HEK293 (cell line): ENCODE results near the gene SPATA2.

Experiments
- CTCF ChIA-PET: fragments of 350-600 bp; formaldehyde crosslinking; extraction: SDS; loops from one replicate; lab custom pipeline; 2021; ENCODE audit warnings: antibody characterized with exemption; lab: Yijun Ruan, JAX
- POLR2A ChIA-PET: fragments of 300-600 bp; formaldehyde crosslinking; extraction: SDS; loops from one replicate; lab custom pipeline; 2020; ENCODE audit warnings: antibody characterized with exemption, inconsistent platforms; lab: Yijun Ruan, JAX
- H3K27ac ChIP-seq: fragments of 200-500 bp; sonication (Bioruptor generic); 2 replicates; pipeline ENCODE4 v1.5.1; 2014; ENCODE audit warnings: low read depth, low read length, control low read depth, inconsistent platforms; ENCODE audit errors: extremely low read depth
- H3K36me3 ChIP-seq, 2 experiments: fragments of 200-500 bp in 1 of 2; sonication (Bioruptor generic) in 1 of 2; 1 replicate in 1 of 2; 2 replicates in 1 of 2; pipeline ENCODE4 v1.5.1; 2014 to 2017; ENCODE audit warnings: inconsistent platforms in 2 of 2, low read length in 2 of 2; ENCODE audit not compliant: control insufficient read depth in 2 of 2, insufficient read depth in 1 of 2
- H3K4me1 ChIP-seq: fragments of 200-500 bp; sonication (Bioruptor generic); 2 replicates; pipeline ENCODE4 v1.5.1; 2014; ENCODE audit warnings: mild to moderate bottlenecking, low read length, inconsistent platforms; ENCODE audit not compliant: control insufficient read depth, insufficient read depth
- H3K4me3 ChIP-seq: 2 replicates; pipeline ENCODE4 v1.5.1; 2011; ENCODE audit warnings: low read depth, mild to moderate bottlenecking, control low read depth, low read length, moderate library complexity
- H3K9me3 ChIP-seq: fragments of 200-500 bp; sonication (Bioruptor generic); 2 replicates; pipeline ENCODE4 v1.5.1; 2014; ENCODE audit warnings: low read depth, low read length, inconsistent platforms; ENCODE audit not compliant: control insufficient read depth, insufficient read depth
- FEZF1 ChIP-seq: fragments of 450-650 bp; formaldehyde crosslinking; IDR thresholded peaks from 2 replicates; pipeline ENCODE4 v1.5.1; 2016; ENCODE audit warnings: missing biosample characterization, missing genetic modification characterization
- HOXA7 ChIP-seq: sonication (generic); formaldehyde crosslinking; IDR thresholded peaks from 2 replicates; pipeline ENCODE4 v1.8.1; 2022; ENCODE audit warnings: missing genetic modification reagents, borderline replicate concordance
- PRDM1 ChIP-seq: fragments of 450-650 bp; formaldehyde crosslinking; IDR thresholded peaks from 2 replicates; pipeline ENCODE4; 2016; ENCODE audit warnings: missing biosample characterization, missing genetic modification characterization
- REPIN1 ChIP-seq: fragments of 450-650 bp; formaldehyde crosslinking; IDR thresholded peaks from 2 replicates; pipeline ENCODE4 v1.5.1; 2017; ENCODE audit warnings: missing biosample characterization, missing genetic modification characterization, low read depth
- YY1 ChIP-seq: fragments of 450-650 bp; formaldehyde crosslinking; IDR thresholded peaks from 2 replicates; pipeline ENCODE4 v1.5.1; 2018; ENCODE audit warnings: missing biosample characterization, missing genetic modification characterization
- ZBTB1 ChIP-seq: fragments of 450-650 bp; formaldehyde crosslinking; IDR thresholded peaks from 2 replicates; pipeline ENCODE4 v1.5.1; 2016; ENCODE audit warnings: missing biosample characterization, missing genetic modification characterization
- ZNF132 ChIP-seq: fragments of 450-650 bp; formaldehyde crosslinking; IDR thresholded peaks from 2 replicates; pipeline ENCODE4 v1.5.1; 2017; ENCODE audit warnings: missing biosample characterization, missing genetic modification characterization, borderline replicate concordance
- ZNF157 ChIP-seq: fragments of 450-650 bp; formaldehyde crosslinking; IDR thresholded peaks from 2 replicates; pipeline ENCODE4 v1.5.1; 2016; ENCODE audit warnings: missing biosample characterization, missing genetic modification characterization
- ZNF24 ChIP-seq: fragments of 450-650 bp; formaldehyde crosslinking; IDR thresholded peaks from 2 replicates; pipeline ENCODE4 v1.5.1; 2016; ENCODE audit warnings: missing biosample characterization, missing genetic modification characterization
- ZNF335 ChIP-seq: fragments of 450-650 bp; formaldehyde crosslinking; conservative IDR thresholded peaks from 2 replicates; pipeline ENCODE4 v1.5.1; 2016; ENCODE audit warnings: missing biosample characterization, missing genetic modification characterization
- ZNF350 ChIP-seq: fragments of 450-650 bp; formaldehyde crosslinking; IDR thresholded peaks from 2 replicates; pipeline ENCODE4 v1.5.0; 2017; ENCODE audit warnings: missing biosample characterization, mild to moderate bottlenecking, missing genetic modification characterization
- ZNF366 ChIP-seq: fragments of 450-650 bp; formaldehyde crosslinking; conservative IDR thresholded peaks from 2 replicates; pipeline ENCODE4 v1.5.1; 2016; ENCODE audit warnings: missing biosample characterization, missing genetic modification characterization
- ZNF426 ChIP-seq: fragments of 450-650 bp; formaldehyde crosslinking; IDR thresholded peaks from 2 replicates; pipeline ENCODE4 v1.5.1; 2017; ENCODE audit warnings: missing biosample characterization, missing genetic modification characterization, mild to moderate bottlenecking, inconsistent platforms, moderate library complexity
- ZNF658 ChIP-seq: fragments of 450-650 bp; formaldehyde crosslinking; IDR thresholded peaks from 2 replicates; pipeline ENCODE4; 2016; ENCODE audit warnings: missing biosample characterization, missing genetic modification characterization
- ZNF660 ChIP-seq: fragments of 450-650 bp; IDR thresholded peaks from 2 replicates; pipeline ENCODE4 v1.5.1; 2018; ENCODE audit warnings: missing biosample characterization, mild to moderate bottlenecking, missing genetic modification characterization
- ZNF76 ChIP-seq: fragments of 450-650 bp; formaldehyde crosslinking; IDR thresholded peaks from 2 replicates; pipeline ENCODE4; 2016; ENCODE audit warnings: low read depth, missing biosample characterization, missing genetic modification characterization, borderline replicate concordance
- TF ChIP-seq, protein P1 (sequence below): fragments of 450-650 bp; formaldehyde crosslinking; IDR thresholded peaks from 2 replicates; pipeline ENCODE4 v1.5.1; 2016; ENCODE audit warnings: missing biosample characterization, missing genetic modification characterization
- TF ChIP-seq, protein P2 (sequence below): fragments of 450-650 bp; formaldehyde crosslinking; IDR thresholded peaks from 2 replicates; pipeline ENCODE4 v1.5.0; 2017; ENCODE audit warnings: missing biosample characterization, missing genetic modification characterization, borderline replicate concordance
- TF ChIP-seq, protein P3 (sequence below): fragments of 450-650 bp; IDR thresholded peaks from 2 replicates; pipeline ENCODE4 v1.5.1; 2018; ENCODE audit warnings: missing biosample characterization, missing genetic modification characterization
- TF ChIP-seq, protein P4 (sequence below): fragments of 450-650 bp; IDR thresholded peaks from 2 replicates; pipeline ENCODE4 v1.5.1; 2018; ENCODE audit warnings: missing biosample characterization, mild to moderate bottlenecking, missing genetic modification characterization
- TF ChIP-seq, protein P5 (sequence below): fragments of 450-650 bp; formaldehyde crosslinking; IDR thresholded peaks from 2 replicates; pipeline ENCODE4 v1.5.1; 2016; ENCODE audit warnings: missing biosample characterization, missing genetic modification characterization
- TF ChIP-seq, protein P6 (sequence below): fragments of 450-650 bp; formaldehyde crosslinking; IDR thresholded peaks from 2 replicates; pipeline ENCODE4 v1.5.1; 2017; ENCODE audit warnings: missing biosample characterization, mild to moderate bottlenecking, missing genetic modification characterization, moderate library complexity
- TF ChIP-seq, protein P7 (sequence below): fragments of 450-650 bp; formaldehyde crosslinking; IDR thresholded peaks from 2 replicates; pipeline ENCODE4 v1.5.1; 2017; ENCODE audit warnings: missing biosample characterization, missing genetic modification characterization

SPATA2 gene

DNA sequence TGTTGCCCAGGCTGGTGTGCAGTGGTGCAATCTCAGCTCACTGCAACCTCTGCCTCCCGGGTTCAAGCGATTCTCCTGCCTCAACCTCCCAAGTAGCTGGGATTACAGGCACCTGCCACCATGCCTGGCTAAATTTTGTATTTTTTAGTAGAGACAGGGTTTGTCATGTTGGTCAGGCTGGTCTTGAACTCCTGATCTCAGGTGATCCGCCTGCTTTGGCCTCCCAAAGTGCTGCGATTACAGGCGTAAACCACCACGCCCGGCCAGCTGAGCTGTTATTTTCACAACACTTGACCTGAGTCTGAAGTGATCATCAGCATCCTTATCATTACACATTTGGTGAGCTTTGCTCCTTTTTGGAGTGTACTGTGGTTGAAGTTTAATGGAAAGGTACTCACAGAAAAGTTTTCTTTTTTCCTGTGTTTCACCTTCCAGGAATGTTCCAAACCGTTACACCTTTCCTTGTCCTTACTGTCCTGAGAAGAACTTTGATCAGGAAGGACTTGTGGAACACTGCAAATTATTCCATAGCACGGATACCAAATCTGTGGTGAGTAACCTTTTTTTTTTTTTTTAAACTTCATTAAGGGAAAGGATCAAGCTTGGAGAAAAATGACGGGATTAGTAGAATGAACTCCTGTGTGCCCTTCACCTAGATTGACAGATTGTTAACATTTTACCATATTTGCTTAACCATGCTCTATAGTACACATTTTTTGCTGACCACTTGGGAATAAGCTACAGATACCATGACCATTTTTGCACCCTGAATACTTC lies 30.6 kb upstream of the SPATA2 start:
- Histone ChIP-seq H3K36me3 (peaks cover 48 to 91% of the 10 kb centered on the region in 2 experiments; a peak in 2 of 3 replicates), H3K4me1 (no peaks in the 10 kb centered on the region), H3K4me3 (no peak overlapping the region), H3K9me3 (no peaks in the 10 kb centered on the region), H3K27ac (no peak overlapping the region)
- TF ChIP-seq ZNF76 (no peak), ZNF366 (tag by site-specific recombination) (no peak), REPIN1 (tag by site-specific recombination) (no peak), ZNF350 (tag by site-specific recombination) (no peak), FEZF1 (tag by site-specific recombination) (no peak), ZNF132 (tag by site-specific recombination) (no peak), PRDM1 (tag by site-specific recombination) (no peak), ZNF660 (tag by site-specific recombination) (no peak)
- TF ChIP-seq, protein P1, sequence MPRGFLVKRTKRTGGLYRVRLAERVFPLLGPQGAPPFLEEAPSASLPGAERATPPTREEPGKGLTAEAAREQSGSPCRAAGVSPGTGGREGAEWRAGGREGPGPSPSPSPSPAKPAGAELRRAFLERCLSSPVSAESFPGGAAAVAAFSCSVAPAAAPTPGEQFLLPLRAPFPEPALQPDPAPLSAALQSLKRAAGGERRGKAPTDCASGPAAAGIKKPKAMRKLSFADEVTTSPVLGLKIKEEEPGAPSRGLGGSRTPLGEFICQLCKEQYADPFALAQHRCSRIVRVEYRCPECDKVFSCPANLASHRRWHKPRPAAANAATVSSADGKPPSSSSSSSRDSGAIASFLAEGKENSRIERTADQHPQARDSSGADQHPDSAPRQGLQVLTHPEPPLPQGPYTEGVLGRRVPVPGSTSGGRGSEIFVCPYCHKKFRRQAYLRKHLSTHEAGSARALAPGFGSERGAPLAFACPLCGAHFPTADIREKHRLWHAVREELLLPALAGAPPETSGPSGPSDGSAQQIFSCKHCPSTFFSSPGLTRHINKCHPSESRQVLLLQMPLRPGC (tag by site-specific recombination), result no peak
- TF ChIP-seq, protein P2, sequence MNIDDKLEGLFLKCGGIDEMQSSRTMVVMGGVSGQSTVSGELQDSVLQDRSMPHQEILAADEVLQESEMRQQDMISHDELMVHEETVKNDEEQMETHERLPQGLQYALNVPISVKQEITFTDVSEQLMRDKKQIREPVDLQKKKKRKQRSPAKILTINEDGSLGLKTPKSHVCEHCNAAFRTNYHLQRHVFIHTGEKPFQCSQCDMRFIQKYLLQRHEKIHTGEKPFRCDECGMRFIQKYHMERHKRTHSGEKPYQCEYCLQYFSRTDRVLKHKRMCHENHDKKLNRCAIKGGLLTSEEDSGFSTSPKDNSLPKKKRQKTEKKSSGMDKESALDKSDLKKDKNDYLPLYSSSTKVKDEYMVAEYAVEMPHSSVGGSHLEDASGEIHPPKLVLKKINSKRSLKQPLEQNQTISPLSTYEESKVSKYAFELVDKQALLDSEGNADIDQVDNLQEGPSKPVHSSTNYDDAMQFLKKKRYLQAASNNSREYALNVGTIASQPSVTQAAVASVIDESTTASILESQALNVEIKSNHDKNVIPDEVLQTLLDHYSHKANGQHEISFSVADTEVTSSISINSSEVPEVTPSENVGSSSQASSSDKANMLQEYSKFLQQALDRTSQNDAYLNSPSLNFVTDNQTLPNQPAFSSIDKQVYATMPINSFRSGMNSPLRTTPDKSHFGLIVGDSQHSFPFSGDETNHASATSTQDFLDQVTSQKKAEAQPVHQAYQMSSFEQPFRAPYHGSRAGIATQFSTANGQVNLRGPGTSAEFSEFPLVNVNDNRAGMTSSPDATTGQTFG, result no peak
- TF ChIP-seq, protein P3, sequence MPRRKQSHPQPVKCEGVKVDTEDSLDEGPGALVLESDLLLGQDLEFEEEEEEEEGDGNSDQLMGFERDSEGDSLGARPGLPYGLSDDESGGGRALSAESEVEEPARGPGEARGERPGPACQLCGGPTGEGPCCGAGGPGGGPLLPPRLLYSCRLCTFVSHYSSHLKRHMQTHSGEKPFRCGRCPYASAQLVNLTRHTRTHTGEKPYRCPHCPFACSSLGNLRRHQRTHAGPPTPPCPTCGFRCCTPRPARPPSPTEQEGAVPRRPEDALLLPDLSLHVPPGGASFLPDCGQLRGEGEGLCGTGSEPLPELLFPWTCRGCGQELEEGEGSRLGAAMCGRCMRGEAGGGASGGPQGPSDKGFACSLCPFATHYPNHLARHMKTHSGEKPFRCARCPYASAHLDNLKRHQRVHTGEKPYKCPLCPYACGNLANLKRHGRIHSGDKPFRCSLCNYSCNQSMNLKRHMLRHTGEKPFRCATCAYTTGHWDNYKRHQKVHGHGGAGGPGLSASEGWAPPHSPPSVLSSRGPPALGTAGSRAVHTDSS (tag by site-specific recombination), result no peak
- TF ChIP-seq, protein P4, sequence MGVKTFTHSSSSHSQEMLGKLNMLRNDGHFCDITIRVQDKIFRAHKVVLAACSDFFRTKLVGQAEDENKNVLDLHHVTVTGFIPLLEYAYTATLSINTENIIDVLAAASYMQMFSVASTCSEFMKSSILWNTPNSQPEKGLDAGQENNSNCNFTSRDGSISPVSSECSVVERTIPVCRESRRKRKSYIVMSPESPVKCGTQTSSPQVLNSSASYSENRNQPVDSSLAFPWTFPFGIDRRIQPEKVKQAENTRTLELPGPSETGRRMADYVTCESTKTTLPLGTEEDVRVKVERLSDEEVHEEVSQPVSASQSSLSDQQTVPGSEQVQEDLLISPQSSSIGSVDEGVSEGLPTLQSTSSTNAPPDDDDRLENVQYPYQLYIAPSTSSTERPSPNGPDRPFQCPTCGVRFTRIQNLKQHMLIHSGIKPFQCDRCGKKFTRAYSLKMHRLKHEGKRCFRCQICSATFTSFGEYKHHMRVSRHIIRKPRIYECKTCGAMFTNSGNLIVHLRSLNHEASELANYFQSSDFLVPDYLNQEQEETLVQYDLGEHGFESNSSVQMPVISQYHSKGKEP (tag by site-specific recombination), result no peak
- POLR2A ChIA-PET, result interaction anchor here (0.6 to 0.9 kb wide), 2 partner anchors 10 to 32 kb away, joined by 3 read pairs; partner anchors contain the start of gene RNF114
- CTCF ChIA-PET, result interaction anchor here (1.0 to 2.2 kb wide), 3 partner anchors 8 to 126 kb away, joined by 4 to 7 read pairs (median 4); no protein-coding TSS in a partner anchor

DNA sequence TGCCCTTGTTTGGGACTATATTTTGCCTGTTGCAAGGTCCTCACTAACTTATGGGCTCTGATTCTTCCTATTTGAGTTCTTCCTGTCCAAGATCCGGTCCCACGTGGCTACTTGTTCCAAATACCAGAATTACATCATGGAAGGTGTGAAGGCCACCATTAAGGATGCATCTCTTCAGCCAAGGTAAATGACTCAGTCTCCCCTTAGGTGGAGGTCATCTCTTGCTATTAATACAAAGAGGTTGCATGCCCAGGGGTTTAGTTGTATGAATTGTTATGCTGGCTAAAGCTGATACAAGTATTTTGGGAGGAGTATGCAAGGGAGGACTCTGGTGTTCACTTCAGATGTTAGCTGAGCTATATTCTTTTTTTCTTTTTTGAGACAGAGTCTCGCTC lies 30.0 kb upstream of the SPATA2 start:
- Histone ChIP-seq H3K9me3 (no peaks in the 10 kb centered on the region), H3K36me3 (peaks cover 45 to 88% of the 10 kb centered on the region in 2 experiments; a peak in 2 of 3 replicates), H3K4me3 (no peak overlapping the region), H3K27ac (no peak overlapping the region), H3K4me1 (no peaks in the 10 kb centered on the region)
- ChIA-PET CTCF (interaction anchor here (2.2 kb wide), 1 partner anchor 20 kb away, joined by 7 read pairs; no protein-coding TSS in a partner anchor), POLR2A (interaction anchor here (0.6 to 0.9 kb wide), 2 partner anchors 9 to 38 kb away, joined by 3 read pairs; partner anchors contain the start of genes RNF114 and SNAI1)
- TF ChIP-seq, protein P5, sequence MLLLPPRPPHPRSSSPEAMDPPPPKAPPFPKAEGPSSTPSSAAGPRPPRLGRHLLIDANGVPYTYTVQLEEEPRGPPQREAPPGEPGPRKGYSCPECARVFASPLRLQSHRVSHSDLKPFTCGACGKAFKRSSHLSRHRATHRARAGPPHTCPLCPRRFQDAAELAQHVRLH (tag by site-specific recombination), result no peak
- TF ChIP-seq ZNF24 (no peak), ZNF658 (tag by site-specific recombination) (no peak), HOXA7 (CRISPR knock-in tag) (no peak), ZNF157 (tag by site-specific recombination) (no peak), ZBTB1 (tag by site-specific recombination) (no peak), YY1 (no peak), ZNF426 (tag by site-specific recombination) (no peak), ZNF335 (tag by site-specific recombination) (no peak)
- TF ChIP-seq, protein P6, sequence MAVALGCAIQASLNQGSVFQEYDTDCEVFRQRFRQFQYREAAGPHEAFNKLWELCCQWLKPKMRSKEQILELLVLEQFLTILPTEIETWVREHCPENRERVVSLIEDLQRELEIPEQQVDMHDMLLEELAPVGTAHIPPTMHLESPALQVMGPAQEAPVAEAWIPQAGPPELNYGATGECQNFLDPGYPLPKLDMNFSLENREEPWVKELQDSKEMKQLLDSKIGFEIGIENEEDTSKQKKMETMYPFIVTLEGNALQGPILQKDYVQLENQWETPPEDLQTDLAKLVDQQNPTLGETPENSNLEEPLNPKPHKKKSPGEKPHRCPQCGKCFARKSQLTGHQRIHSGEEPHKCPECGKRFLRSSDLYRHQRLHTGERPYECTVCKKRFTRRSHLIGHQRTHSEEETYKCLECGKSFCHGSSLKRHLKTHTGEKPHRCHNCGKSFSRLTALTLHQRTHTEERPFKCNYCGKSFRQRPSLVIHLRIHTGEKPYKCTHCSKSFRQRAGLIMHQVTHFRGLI (tag by site-specific recombination), result no peak
- TF ChIP-seq, protein P7, sequence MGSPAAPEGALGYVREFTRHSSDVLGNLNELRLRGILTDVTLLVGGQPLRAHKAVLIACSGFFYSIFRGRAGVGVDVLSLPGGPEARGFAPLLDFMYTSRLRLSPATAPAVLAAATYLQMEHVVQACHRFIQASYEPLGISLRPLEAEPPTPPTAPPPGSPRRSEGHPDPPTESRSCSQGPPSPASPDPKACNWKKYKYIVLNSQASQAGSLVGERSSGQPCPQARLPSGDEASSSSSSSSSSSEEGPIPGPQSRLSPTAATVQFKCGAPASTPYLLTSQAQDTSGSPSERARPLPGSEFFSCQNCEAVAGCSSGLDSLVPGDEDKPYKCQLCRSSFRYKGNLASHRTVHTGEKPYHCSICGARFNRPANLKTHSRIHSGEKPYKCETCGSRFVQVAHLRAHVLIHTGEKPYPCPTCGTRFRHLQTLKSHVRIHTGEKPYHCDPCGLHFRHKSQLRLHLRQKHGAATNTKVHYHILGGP (tag by site-specific recombination), result no peak
